Measurements from ENCODE around the gene RASGRF2. TPM values are rescaled to one million over a fixed set of nuclear protein-coding genes. Genes with fewer than 3 reads are reported as not detected.
A peak's percentile ranks its signal among the peaks of the same experiment; 100 is the strongest.

The RASGRF2 gene
- total and polyA plus RNA-seq, 2 of the 13 experiments (the other 11 are each of a cell fraction or from before 2014, with no cell fraction given): 23.6 to 29.0 TPM

DNA sequence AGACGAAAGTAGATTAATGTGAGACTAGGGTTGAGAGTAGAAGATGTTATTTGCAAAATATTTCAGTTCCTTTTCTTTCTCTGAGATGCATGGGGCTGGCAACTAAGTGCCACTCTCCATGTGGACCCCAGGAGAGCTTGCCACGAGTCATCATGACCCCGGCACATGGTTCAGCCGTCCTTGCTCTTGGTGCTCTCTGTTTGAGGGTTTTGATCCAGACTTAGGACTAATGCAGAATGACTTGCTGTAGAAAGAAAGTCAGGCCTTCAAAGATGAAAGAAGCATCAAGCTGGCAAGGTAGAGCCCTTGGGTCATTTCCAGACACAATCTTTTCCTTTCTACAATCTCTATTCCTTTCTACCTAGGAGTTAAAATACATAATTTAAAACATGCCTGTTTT, 84.7 kb downstream of the RASGRF2 start (continued):
- TF ChIP-seq PATZ1 (CRISPR knock-in tag; IDR thresholded peaks at IDR 0.05): no peak
- TF ChIP-seq ZNF839 (CRISPR knock-in tag; IDR thresholded peaks at IDR 0.05; ENCODE audit: borderline replicate concordance): no peak
- no peak for TF ChIP-seq ZSCAN20 (CRISPR knock-in tag; IDR thresholded peaks at IDR 0.05; ENCODE audit: borderline replicate concordance)
- no peak for TF ChIP-seq ONECUT2 (CRISPR knock-in tag; IDR thresholded peaks at IDR 0.05)
- TF ChIP-seq HNF4G (IDR thresholded peaks at IDR 0.05; ENCODE audit: borderline replicate concordance, low read depth, low read length): 0 out of 2 replicates have a peak, but pooled peaks have one; percentile 12
- TF ChIP-seq HNF4G (CRISPR knock-in tag; IDR thresholded peaks at IDR 0.05; ENCODE audit: borderline replicate concordance, low read depth): no peak
- TF ChIP-seq ZNF180 (CRISPR knock-in tag; IDR thresholded peaks at IDR 0.05; ENCODE audit: borderline replicate concordance, low read depth): no peak
- TF ChIP-seq, protein P1, sequence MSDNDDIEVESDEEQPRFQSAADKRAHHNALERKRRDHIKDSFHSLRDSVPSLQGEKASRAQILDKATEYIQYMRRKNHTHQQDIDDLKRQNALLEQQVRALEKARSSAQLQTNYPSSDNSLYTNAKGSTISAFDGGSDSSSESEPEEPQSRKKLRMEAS (IDR thresholded peaks at IDR 0.05): peak; percentile 84
- TF ChIP-seq, protein P2, sequence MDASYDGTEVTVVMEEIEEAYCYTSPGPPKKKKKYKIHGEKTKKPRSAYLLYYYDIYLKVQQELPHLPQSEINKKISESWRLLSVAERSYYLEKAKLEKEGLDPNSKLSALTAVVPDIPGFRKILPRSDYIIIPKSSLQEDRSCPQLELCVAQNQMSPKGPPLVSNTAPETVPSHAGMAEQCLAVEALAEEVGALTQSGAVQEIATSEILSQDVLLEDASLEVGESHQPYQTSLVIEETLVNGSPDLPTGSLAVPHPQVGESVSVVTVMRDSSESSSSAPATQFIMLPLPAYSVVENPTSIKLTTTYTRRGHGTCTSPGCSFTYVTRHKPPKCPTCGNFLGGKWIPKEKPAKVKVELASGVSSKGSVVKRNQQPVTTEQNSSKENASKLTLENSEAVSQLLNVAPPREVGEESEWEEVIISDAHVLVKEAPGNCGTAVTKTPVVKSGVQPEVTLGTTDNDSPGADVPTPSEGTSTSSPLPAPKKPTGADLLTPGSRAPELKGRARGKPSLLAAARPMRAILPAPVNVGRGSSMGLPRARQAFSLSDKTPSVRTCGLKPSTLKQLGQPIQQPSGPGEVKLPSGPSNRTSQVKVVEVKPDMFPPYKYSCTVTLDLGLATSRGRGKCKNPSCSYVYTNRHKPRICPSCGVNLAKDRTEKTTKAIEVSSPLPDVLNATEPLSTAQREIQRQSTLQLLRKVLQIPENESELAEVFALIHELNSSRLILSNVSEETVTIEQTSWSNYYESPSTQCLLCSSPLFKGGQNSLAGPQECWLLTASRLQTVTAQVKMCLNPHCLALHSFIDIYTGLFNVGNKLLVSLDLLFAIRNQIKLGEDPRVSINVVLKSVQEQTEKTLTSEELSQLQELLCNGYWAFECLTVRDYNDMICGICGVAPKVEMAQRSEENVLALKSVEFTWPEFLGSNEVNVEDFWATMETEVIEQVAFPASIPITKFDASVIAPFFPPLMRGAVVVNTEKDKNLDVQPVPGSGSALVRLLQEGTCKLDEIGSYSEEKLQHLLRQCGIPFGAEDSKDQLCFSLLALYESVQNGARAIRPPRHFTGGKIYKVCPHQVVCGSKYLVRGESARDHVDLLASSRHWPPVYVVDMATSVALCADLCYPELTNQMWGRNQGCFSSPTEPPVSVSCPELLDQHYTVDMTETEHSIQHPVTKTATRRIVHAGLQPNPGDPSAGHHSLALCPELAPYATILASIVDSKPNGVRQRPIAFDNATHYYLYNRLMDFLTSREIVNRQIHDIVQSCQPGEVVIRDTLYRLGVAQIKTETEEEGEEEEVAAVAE (CRISPR knock-in tag; IDR thresholded peaks at IDR 0.05; ENCODE audit: borderline replicate concordance): no peak
- TF ChIP-seq ZFP37 (CRISPR knock-in tag; IDR thresholded peaks at IDR 0.05; ENCODE audit: borderline replicate concordance): peak; percentile 79; the same call in 1 of the 2 replicates
- TF ChIP-seq ZNF546 (CRISPR knock-in tag; conservative IDR thresholded peaks at IDR 0.05): no peak
- no peak for TF ChIP-seq IKZF1 (IDR thresholded peaks at IDR 0.05)
- no peak for TF ChIP-seq ATF5 (CRISPR knock-in tag; IDR thresholded peaks at IDR 0.05; ENCODE audit: low read depth)
- TF ChIP-seq, protein P3, sequence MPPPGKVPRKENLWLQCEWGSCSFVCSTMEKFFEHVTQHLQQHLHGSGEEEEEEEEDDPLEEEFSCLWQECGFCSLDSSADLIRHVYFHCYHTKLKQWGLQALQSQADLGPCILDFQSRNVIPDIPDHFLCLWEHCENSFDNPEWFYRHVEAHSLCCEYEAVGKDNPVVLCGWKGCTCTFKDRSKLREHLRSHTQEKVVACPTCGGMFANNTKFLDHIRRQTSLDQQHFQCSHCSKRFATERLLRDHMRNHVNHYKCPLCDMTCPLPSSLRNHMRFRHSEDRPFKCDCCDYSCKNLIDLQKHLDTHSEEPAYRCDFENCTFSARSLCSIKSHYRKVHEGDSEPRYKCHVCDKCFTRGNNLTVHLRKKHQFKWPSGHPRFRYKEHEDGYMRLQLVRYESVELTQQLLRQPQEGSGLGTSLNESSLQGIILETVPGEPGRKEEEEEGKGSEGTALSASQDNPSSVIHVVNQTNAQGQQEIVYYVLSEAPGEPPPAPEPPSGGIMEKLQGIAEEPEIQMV (CRISPR knock-in tag; IDR thresholded peaks at IDR 0.05; ENCODE audit: low read depth): no peak
- 0 out of 2 replicates have a peak, but pooled peaks have one; percentile 41 for TF ChIP-seq GZF1 (CRISPR knock-in tag; IDR thresholded peaks at IDR 0.05)
- no peak for TF ChIP-seq ZFAT (CRISPR knock-in tag; conservative IDR thresholded peaks at IDR 0.05)
- no peak for TF ChIP-seq ZFP82 (CRISPR knock-in tag; IDR thresholded peaks at IDR 0.05; ENCODE audit: borderline replicate concordance)
- TF ChIP-seq FLYWCH1 (CRISPR knock-in tag; IDR thresholded peaks at IDR 0.05): no peak
- no peak for TF ChIP-seq RCOR2 (CRISPR knock-in tag; IDR thresholded peaks at IDR 0.05)
- TF ChIP-seq MEF2D (CRISPR knock-in tag; IDR thresholded peaks at IDR 0.05): 0 out of 2 replicates have a peak, but pooled peaks have one; percentile 51

All from HepG2 (cell line).